NB4 (cell line): ENCODE measurements around the gene ARHGEF12.

ENCODE experiments used
- CTCF ChIP-seq: IDR thresholded peaks from one replicate; pipeline ENCODE4 v1.5.1; 2012; ENCODE audit warnings: low read depth, low read length
- POLR2A ChIP-seq: IDR thresholded peaks from 2 replicates; pipeline ENCODE4 v1.6.1; 2011; ENCODE audit warnings: mild to moderate bottlenecking; ENCODE audit not compliant: insufficient read length; ENCODE audit errors: extremely low read depth

- no peak for TF ChIP-seq CTCF
- no peak for TF ChIP-seq POLR2A
Observed at GRCh38 chr11:120424185-120424969, 88.2 kb downstream of the ARHGEF12 start.
